Activated CD4-positive, alpha-beta T cell treated with anti-CD3 and anti-CD28 coated beads, Interleukin-2, amount 50 U/mL, for 4 hours (primary cell): ENCODE data around the gene NCAPD3.

Experiments
- DNase-seq, 2 experiments: peaks; one replicate each; pipeline ENCODE4 v3.0.0-alpha.2; 2020

The NCAPD3 gene

GRCh38 chr11:134252346-134253187, 28.8 kb upstream of the NCAPD3 start:
- DNase-seq = no peak

GRCh38 chr11:134250675-134251074, 26.9 kb upstream of the NCAPD3 start:
- no peak for DNase-seq

GRCh38 chr11:134250246-134250645, 26.5 kb upstream of the NCAPD3 start:
- no peak for DNase-seq

GRCh38 chr11:134248910-134249480, 25.2 kb upstream of the NCAPD3 start:
- DNase-seq = no peak

- no peak for DNase-seq
Measured at GRCh38 chr11:134246678-134247077, 22.9 kb upstream of the NCAPD3 start.

- DNase-seq = no peak
Measured at GRCh38 chr11:134246100-134246499, 22.3 kb upstream of the NCAPD3 start.

- no peak for DNase-seq
Measured at GRCh38 chr11:134245434-134245833, 21.7 kb upstream of the NCAPD3 start.

- DNase-seq = peak in 1 of 2 experiments; percentile 5
Measured at GRCh38 chr11:134244593-134244992, 20.8 kb upstream of the NCAPD3 start.

GRCh38 chr11:134243913-134244312, 20.1 kb upstream of the NCAPD3 start:
- DNase-seq = no peak

GRCh38 chr11:134242376-134242775, 18.6 kb upstream of the NCAPD3 start:
- DNase-seq = no peak

- DNase-seq = no peak
Measured at GRCh38 chr11:134240592-134240991, 16.8 kb upstream of the NCAPD3 start.

GRCh38 chr11:134238956-134239355, 15.2 kb upstream of the NCAPD3 start:
- no peak for DNase-seq

GRCh38 chr11:134237557-134237922, 13.8 kb upstream of the NCAPD3 start:
- DNase-seq = no peak

GRCh38 chr11:134236834-134237556, 13.2 kb upstream of the NCAPD3 start:
- DNase-seq = no peak

GRCh38 chr11:134235399-134235798, 11.6 kb upstream of the NCAPD3 start:
- DNase-seq = no peak

GRCh38 chr11:134233729-134234179, 10.0 kb upstream of the NCAPD3 start:
- no peak for DNase-seq

GRCh38 chr11:134231958-134232659, 8.3 kb upstream of the NCAPD3 start:
- no peak for DNase-seq

GRCh38 chr11:134230339-134230738, 6.6 kb upstream of the NCAPD3 start:
- no peak for DNase-seq

GRCh38 chr11:134229126-134229790, 5.5 kb upstream of the NCAPD3 start:
- no peak for DNase-seq

GRCh38 chr11:134228625-134229024, 4.9 kb upstream of the NCAPD3 start:
- DNase-seq = peak in 1 of 2 experiments; percentile 10

GRCh38 chr11:134226806-134227325, 3.1 kb upstream of the NCAPD3 start:
- DNase-seq = no peak
